ENCODE data around the gene KIF21A.
A peak's percentile ranks its signal among the peaks of the same experiment; 100 is the strongest.

The KIF21A gene

DNA sequence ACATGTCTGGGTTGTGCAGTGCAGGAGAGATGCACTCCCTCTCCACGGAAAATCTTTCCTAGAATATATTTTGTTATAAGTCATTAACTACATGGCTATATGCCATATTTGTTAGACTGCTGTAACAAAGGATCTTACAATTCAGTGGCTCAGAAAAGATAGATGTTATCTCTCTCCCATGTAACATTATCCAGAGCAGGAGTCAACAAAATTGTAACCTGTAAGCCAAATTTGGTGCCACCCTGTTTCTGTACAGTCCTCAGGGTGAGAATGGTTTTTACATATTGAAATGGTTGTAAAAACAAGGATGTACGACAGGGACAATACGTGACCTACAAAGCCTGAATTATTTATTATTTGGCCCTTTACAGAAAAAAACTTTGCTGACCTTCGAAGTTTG is 155.5 kb downstream of the KIF21A start:
- TF ChIP-seq, protein P1, sequence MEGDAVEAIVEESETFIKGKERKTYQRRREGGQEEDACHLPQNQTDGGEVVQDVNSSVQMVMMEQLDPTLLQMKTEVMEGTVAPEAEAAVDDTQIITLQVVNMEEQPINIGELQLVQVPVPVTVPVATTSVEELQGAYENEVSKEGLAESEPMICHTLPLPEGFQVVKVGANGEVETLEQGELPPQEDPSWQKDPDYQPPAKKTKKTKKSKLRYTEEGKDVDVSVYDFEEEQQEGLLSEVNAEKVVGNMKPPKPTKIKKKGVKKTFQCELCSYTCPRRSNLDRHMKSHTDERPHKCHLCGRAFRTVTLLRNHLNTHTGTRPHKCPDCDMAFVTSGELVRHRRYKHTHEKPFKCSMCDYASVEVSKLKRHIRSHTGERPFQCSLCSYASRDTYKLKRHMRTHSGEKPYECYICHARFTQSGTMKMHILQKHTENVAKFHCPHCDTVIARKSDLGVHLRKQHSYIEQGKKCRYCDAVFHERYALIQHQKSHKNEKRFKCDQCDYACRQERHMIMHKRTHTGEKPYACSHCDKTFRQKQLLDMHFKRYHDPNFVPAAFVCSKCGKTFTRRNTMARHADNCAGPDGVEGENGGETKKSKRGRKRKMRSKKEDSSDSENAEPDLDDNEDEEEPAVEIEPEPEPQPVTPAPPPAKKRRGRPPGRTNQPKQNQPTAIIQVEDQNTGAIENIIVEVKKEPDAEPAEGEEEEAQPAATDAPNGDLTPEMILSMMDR (IDR thresholded peaks at IDR 0.05) = no peak

DNA sequence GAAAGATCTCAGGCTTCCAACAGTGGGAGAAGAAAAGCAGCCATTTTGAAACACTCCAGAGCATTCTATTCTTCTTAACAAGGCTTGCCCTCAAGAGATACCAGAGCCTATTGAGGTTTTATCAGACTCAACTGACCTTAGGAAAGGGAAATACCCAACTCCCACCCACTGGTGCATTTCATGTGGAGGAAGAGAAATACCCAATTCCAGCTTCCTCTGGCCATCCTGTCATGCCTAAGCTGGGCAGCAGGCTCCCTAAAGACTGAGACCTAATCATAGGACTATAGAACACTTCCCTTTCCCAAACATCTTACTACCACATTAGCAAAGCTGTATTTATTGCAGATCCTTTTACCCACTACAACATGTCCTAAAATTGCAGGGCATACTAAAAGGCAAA is 164.5 kb downstream of the KIF21A start:
- TF ChIP-seq, protein P1 (IDR thresholded peaks at IDR 0.05) = no peak

- TF ChIP-seq, protein P1 (IDR thresholded peaks at IDR 0.05) = no peak
Measured at GRCh38 chr12:39277416-39277815, 165.5 kb downstream of the KIF21A start.

DNA sequence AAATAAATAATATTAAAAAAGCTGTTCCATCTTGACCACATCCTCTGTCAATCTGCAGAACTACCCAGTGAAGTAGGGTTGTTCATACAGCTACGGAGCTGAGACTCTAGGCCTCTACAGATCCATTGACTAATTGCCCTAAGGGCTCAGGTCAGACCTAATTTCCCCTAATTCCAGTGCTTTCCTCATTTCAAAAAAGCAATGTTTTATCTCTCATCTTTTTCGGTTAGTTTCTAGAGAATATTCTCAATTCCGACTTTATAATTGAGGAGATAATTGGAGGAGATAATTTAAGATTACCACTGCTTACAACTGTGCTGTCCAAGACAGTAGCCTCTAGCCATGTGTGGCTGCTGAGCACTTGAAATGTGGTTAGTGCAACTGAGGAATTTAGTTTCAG is 167.1 kb downstream of the KIF21A start:
- TF ChIP-seq, protein P1 (IDR thresholded peaks at IDR 0.05) = no peak

GRCh38 chr12:39272871-39273655 is 169.9 kb downstream of the KIF21A start:
- TF ChIP-seq, protein P1 (IDR thresholded peaks at IDR 0.05) = peak; percentile 70

DNA sequence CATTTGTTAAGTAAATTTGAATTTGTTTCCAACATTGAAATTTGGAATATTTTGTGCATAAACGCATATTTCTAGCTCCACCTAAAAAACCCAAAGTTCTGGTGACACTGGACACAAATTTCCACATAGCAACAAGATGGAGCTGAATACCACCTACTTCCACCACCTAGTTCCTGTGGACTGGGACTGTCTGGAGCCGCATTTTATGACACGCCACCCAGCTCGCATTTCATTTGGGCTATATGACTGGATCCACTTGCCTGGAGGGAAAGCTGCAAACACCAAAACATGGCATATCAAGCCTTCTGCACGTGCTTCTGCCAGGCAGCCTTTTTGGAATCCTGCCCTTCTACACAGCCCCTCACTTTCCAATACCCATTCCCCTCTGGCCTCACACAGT is 173.4 kb downstream of the KIF21A start:
- TF ChIP-seq, protein P1 (IDR thresholded peaks at IDR 0.05) = no peak

- TF ChIP-seq, protein P1 (IDR thresholded peaks at IDR 0.05) = no peak
Measured at GRCh38 chr12:39267886-39268285, 175.0 kb downstream of the KIF21A start.

All from LNCAP (cell line).